NCI-H2227 (cell line): ENCODE measurements around the gene TP73.

ENCODE experiments used
- DNase-seq: peaks from one replicate; lab custom pipeline; 2025; ENCODE audit not compliant: unreplicated experiment; lab: John Stamatoyannopoulos, UW

TP73 gene

GRCh38 chr1:3671371-3672180, 19.3 kb downstream of the TP73 start:
- no peak for DNase-seq

GRCh38 chr1:3672231-3672970, 20.1 kb downstream of the TP73 start:
- DNase-seq = no peak

- no peak for DNase-seq
Observed at GRCh38 chr1:3672971-3673361, 20.6 kb downstream of the TP73 start.

GRCh38 chr1:3673381-3674099, 21.2 kb downstream of the TP73 start:
- DNase-seq = no peak

- DNase-seq = no peak
Observed at GRCh38 chr1:3674100-3675094, 22.1 kb downstream of the TP73 start.

GRCh38 chr1:3675436-3675835, 23.1 kb downstream of the TP73 start:
- no peak for DNase-seq

GRCh38 chr1:3676581-3677470, 24.5 kb downstream of the TP73 start:
- DNase-seq = no peak

- no peak for DNase-seq
Observed at GRCh38 chr1:3677484-3677883, 25.2 kb downstream of the TP73 start.

GRCh38 chr1:3678361-3679097, 26.2 kb downstream of the TP73 start:
- DNase-seq = no peak

- no peak for DNase-seq
Observed at GRCh38 chr1:3679098-3679555, 26.8 kb downstream of the TP73 start.

GRCh38 chr1:3679799-3680453, 27.6 kb downstream of the TP73 start:
- DNase-seq = no peak

GRCh38 chr1:3680488-3681230, 28.3 kb downstream of the TP73 start:
- DNase-seq = no peak

GRCh38 chr1:3681231-3681897, 29.0 kb downstream of the TP73 start:
- DNase-seq = no peak

GRCh38 chr1:3681898-3682806, 29.8 kb downstream of the TP73 start:
- DNase-seq = no peak

GRCh38 chr1:3683197-3683596, 30.9 kb downstream of the TP73 start:
- no peak for DNase-seq

GRCh38 chr1:3683992-3684391, 31.7 kb downstream of the TP73 start:
- no peak for DNase-seq
